Measurements from ENCODE around the gene NUCB2. TPM values are rescaled to one million over a fixed set of nuclear protein-coding genes. Genes with fewer than 3 reads are reported as not detected.

Gene NUCB2
- total RNA-seq, 1 donor = 109 TPM

GRCh38 chr11:17350455-17351171, 74.1 kb downstream of the NUCB2 start:
- Histone ChIP-seq H3K36me3 (ENCODE audit: insufficient read depth, low read length) (no peaks in the 10 kb centered on the region), H3K79me2 (ENCODE audit: insufficient read depth, low read length) (peaks cover 8% of the 10 kb centered on the region), H3K27me3 (ENCODE audit: insufficient read depth, low read length) (no peaks in the 10 kb centered on the region), H3K9me3 (ENCODE audit: low read depth, low read length) (no peaks in the 10 kb centered on the region), H3K4me3 (ENCODE audit: insufficient read depth, low read length) (no peak overlapping the region), H4K20me1 (ENCODE audit: insufficient read depth, low read length) (no peaks in the 10 kb centered on the region), H2AFZ (ENCODE audit: low read length) (no peak overlapping the region), H3K4me1 (ENCODE audit: insufficient read depth, low read length) (peaks cover 24% of the 10 kb centered on the region), H3K27ac (ENCODE audit: low read depth, low read length) (no peak overlapping the region), H3K4me2 (ENCODE audit: insufficient read depth, low read length) (peak overlapping the region; percentile 94)
- peak; percentile 71 for DNase-seq (ENCODE audit: insufficient read length, low spot score, missing footprints)
- TF ChIP-seq CTCF (IDR thresholded peaks at IDR 0.05; ENCODE audit: extremely low read depth, low read depth, low read length) = no peak

GRCh38 chr11:17351172-17351509, 74.6 kb downstream of the NUCB2 start:
- Histone ChIP-seq H3K4me3 (ENCODE audit: insufficient read depth, low read length) (peak overlapping the region; percentile 78), H3K9me3 (ENCODE audit: low read depth, low read length) (no peaks in the 10 kb centered on the region), H3K36me3 (ENCODE audit: insufficient read depth, low read length) (no peaks in the 10 kb centered on the region), H3K27ac (ENCODE audit: low read depth, low read length) (peak overlapping the region; percentile 75), H2AFZ (ENCODE audit: low read length) (peak overlapping the region; percentile 88), H4K20me1 (ENCODE audit: insufficient read depth, low read length) (no peaks in the 10 kb centered on the region), H3K4me2 (ENCODE audit: insufficient read depth, low read length) (peak overlapping the region; percentile 94), H3K27me3 (ENCODE audit: insufficient read depth, low read length) (no peaks in the 10 kb centered on the region), H3K79me2 (ENCODE audit: insufficient read depth, low read length) (peaks cover 11% of the 10 kb centered on the region), H3K4me1 (ENCODE audit: insufficient read depth, low read length) (peaks cover 24% of the 10 kb centered on the region)
- no peak for DNase-seq (ENCODE audit: insufficient read length, low spot score, missing footprints)
- TF ChIP-seq CTCF (IDR thresholded peaks at IDR 0.05; ENCODE audit: extremely low read depth, low read depth, low read length) = peak; percentile 13

GRCh38 chr11:17351510-17352176, 75.1 kb downstream of the NUCB2 start, which contains the start of gene NCR3LG1:
Gene NCR3LG1, plus strand, starts transcription at chr11:17351800. Its CDS starts 170 bp downstream, at chr11:17351970.
- H3K4me2 ChIP-seq (ENCODE audit: insufficient read depth, low read length) = peak within 1 kb of the TSS; percentile 94
- H3K9me3 ChIP-seq (ENCODE audit: low read depth, low read length) = no peaks in the 10 kb centered on the region
- peak within 1 kb of the TSS; percentile 88 for H2AFZ ChIP-seq (ENCODE audit: low read length)
- H3K27ac ChIP-seq (ENCODE audit: low read depth, low read length) = peak within 1 kb of the TSS; percentile 75
- H4K20me1 ChIP-seq (ENCODE audit: insufficient read depth, low read length) = no peaks in the 10 kb centered on the region
- no peaks in the 10 kb centered on the region for H3K27me3 ChIP-seq (ENCODE audit: insufficient read depth, low read length)
- DNase-seq (ENCODE audit: insufficient read length, low spot score, missing footprints) = peak; percentile 88
- peaks cover 16% of the 10 kb centered on the region for H3K79me2 ChIP-seq (ENCODE audit: insufficient read depth, low read length)
- no peak for TF ChIP-seq CTCF (IDR thresholded peaks at IDR 0.05; ENCODE audit: extremely low read depth, low read depth, low read length)
- no peaks in the 10 kb centered on the region for H3K36me3 ChIP-seq (ENCODE audit: insufficient read depth, low read length)
- peak within 1 kb of the TSS; percentile 78 for H3K4me3 ChIP-seq (ENCODE audit: insufficient read depth, low read length)
- H3K4me1 ChIP-seq (ENCODE audit: insufficient read depth, low read length) = peaks cover 24% of the 10 kb centered on the region

All from osteoblast (primary cell).